ENCODE measurements around the gene CC2D1A. TPM values are rescaled to one million over a fixed set of nuclear protein-coding genes. Genes with fewer than 3 reads are reported as not detected.

Gene CC2D1A
- total RNA-seq, 2 experiments from 2014 or later = 23.3 to 44.0 TPM

GRCh38 chr19:13932149-13932637, 26.2 kb downstream of the CC2D1A start:
- BruUV-seq (replicated peaks) = no TSS peak
- no peaks in the 10 kb centered on the region for H3K4me1 ChIP-seq (ENCODE audit: insufficient read depth, low read length, poor library complexity, severe bottlenecking)
- H3K9me2 ChIP-seq (ENCODE audit: insufficient read depth, low read length) = no peaks in the 10 kb centered on the region
- no peaks in the 10 kb centered on the region for H3K79me2 ChIP-seq (ENCODE audit: insufficient read depth, low read depth, low read length)
- H4K20me1 ChIP-seq (ENCODE audit: insufficient read depth, low read length) = no peaks in the 10 kb centered on the region
- H3K4me2 ChIP-seq (ENCODE audit: low read length) = no peak overlapping the region
- POLR2A ChIA-PET = no interaction called here
- no peak overlapping the region for H3K4me3 ChIP-seq (ENCODE audit: low read depth, low read length, poor library complexity, severe bottlenecking)
- no peak for TF ChIP-seq CTCF (conservative IDR thresholded peaks at IDR 0.05; ENCODE audit: low read length)
- no peak for TF ChIP-seq EZH2phosphoT487 (IDR thresholded peaks at IDR 0.05; ENCODE audit: borderline replicate concordance, low read depth, low read length)
- CTCF ChIA-PET (ENCODE audit: unreplicated experiment) = no interaction called here
- intact Hi-C loops (cut with micrococcal nuclease; ENCODE audit: unreplicated experiment) = no loop called here
- H3K36me3 ChIP-seq (ENCODE audit: insufficient read depth, low read length) = peaks cover 9% of the 10 kb centered on the region; the same call in 1 of the 2 replicates
- no peak overlapping the region for H2AFZ ChIP-seq (ENCODE audit: low read length)
- DNase-seq (ENCODE audit: low spot score) = no peak
- no peak overlapping the region for H3K27ac ChIP-seq (ENCODE audit: low read depth, low read length, poor library complexity, severe bottlenecking)
- H3K9me3 ChIP-seq (ENCODE audit: low read length) = no peaks in the 10 kb centered on the region

- DNase-seq (ENCODE audit: low spot score) = no peak
- H3K9me2 ChIP-seq (ENCODE audit: insufficient read depth, low read length) = no peaks in the 10 kb centered on the region
- no peaks in the 10 kb centered on the region for H4K20me1 ChIP-seq (ENCODE audit: insufficient read depth, low read length)
- no peaks in the 10 kb centered on the region for H3K9me3 ChIP-seq (ENCODE audit: low read length)
- ChIA-PET POLR2A (no interaction called here), CTCF (ENCODE audit: unreplicated experiment) (no interaction called here)
- no peak overlapping the region for H3K4me3 ChIP-seq (ENCODE audit: low read depth, low read length, poor library complexity, severe bottlenecking)
- H3K79me2 ChIP-seq (ENCODE audit: insufficient read depth, low read depth, low read length) = no peaks in the 10 kb centered on the region
- H2AFZ ChIP-seq (ENCODE audit: low read length) = no peak overlapping the region
- no TSS peak for BruUV-seq (replicated peaks)
- no peak for TF ChIP-seq CTCF (conservative IDR thresholded peaks at IDR 0.05; ENCODE audit: low read length)
- TF ChIP-seq EZH2phosphoT487 (IDR thresholded peaks at IDR 0.05; ENCODE audit: borderline replicate concordance, low read depth, low read length) = no peak
- H3K36me3 ChIP-seq (ENCODE audit: insufficient read depth, low read length) = peaks cover 5% of the 10 kb centered on the region; the same call in 1 of the 2 replicates
- H3K27ac ChIP-seq (ENCODE audit: low read depth, low read length, poor library complexity, severe bottlenecking) = no peak overlapping the region
- no peak overlapping the region for H3K4me2 ChIP-seq (ENCODE audit: low read length)
- intact Hi-C loops (cut with micrococcal nuclease; ENCODE audit: unreplicated experiment) = no loop called here
- H3K4me1 ChIP-seq (ENCODE audit: insufficient read depth, low read length, poor library complexity, severe bottlenecking) = no peaks in the 10 kb centered on the region
Observed at GRCh38 chr19:13932911-13933393, 27.0 kb downstream of the CC2D1A start.

- Histone ChIP-seq H4K20me1 (ENCODE audit: insufficient read depth, low read length) (no peaks in the 10 kb centered on the region), H2AFZ (ENCODE audit: low read length) (no peak overlapping the region), H3K9me3 (ENCODE audit: low read length) (no peaks in the 10 kb centered on the region), H3K4me3 (ENCODE audit: low read depth, low read length, poor library complexity, severe bottlenecking) (no peak overlapping the region), H3K4me1 (ENCODE audit: insufficient read depth, low read length, poor library complexity, severe bottlenecking) (no peaks in the 10 kb centered on the region), H3K27ac (ENCODE audit: low read depth, low read length, poor library complexity, severe bottlenecking) (no peak overlapping the region), H3K4me2 (ENCODE audit: low read length) (no peak overlapping the region), H3K36me3 (ENCODE audit: insufficient read depth, low read length) (no peaks in the 10 kb centered on the region), H3K79me2 (ENCODE audit: insufficient read depth, low read depth, low read length) (no peaks in the 10 kb centered on the region), H3K9me2 (ENCODE audit: insufficient read depth, low read length) (no peaks in the 10 kb centered on the region)
- POLR2A ChIA-PET = no interaction called here
- BruUV-seq (replicated peaks) = no TSS peak
- CTCF ChIA-PET (ENCODE audit: unreplicated experiment) = no interaction called here
- TF ChIP-seq CTCF (conservative IDR thresholded peaks at IDR 0.05; ENCODE audit: low read length) (no peak), EZH2phosphoT487 (IDR thresholded peaks at IDR 0.05; ENCODE audit: borderline replicate concordance, low read depth, low read length) (no peak)
- intact Hi-C loops (cut with micrococcal nuclease; ENCODE audit: unreplicated experiment) = no loop called here
- no peak for DNase-seq (ENCODE audit: low spot score)
Observed at GRCh38 chr19:13934785-13935109, 28.7 kb downstream of the CC2D1A start.

Measured in OCI-LY7 (cell line).